Neural progenitor cell (in vitro differentiated cells): ENCODE measurements around the gene LSMEM2.

Experiments used
- CTCF ChIP-seq: fragments of 200-600 bp; sonication (generic); IDR thresholded peaks from 2 replicates; pipeline ENCODE4 v1.5.1; 2017; ENCODE audit warnings: antibody characterized with exemption, mild to moderate bottlenecking
- EZH2 ChIP-seq: fragments of 200-600 bp; sonication (generic); IDR thresholded peaks from 2 replicates; pipeline ENCODE4 v1.6.1; 2017; ENCODE audit warnings: antibody characterized with exemption, mild to moderate bottlenecking, moderate library complexity
- EZH2phosphoT487 ChIP-seq: fragments of 200-600 bp; sonication (generic); IDR thresholded peaks from 2 replicates; pipeline ENCODE4 v1.6.1; 2017; ENCODE audit warnings: antibody characterized with exemption

GRCh38 chr3:50326182-50326541, 47.3 kb downstream of the LSMEM2 start:
- no peak for TF ChIP-seq CTCF
- no peak for TF ChIP-seq EZH2
- TF ChIP-seq EZH2phosphoT487 = no peak
